Subcutaneous adipose tissue (tissue), 4 donors: ENCODE data around the gene GRAMD2B. TPM values are rescaled to one million over a fixed set of nuclear protein-coding genes. Genes with fewer than 3 reads are reported as not detected.

Experiments used
- total RNA-seq, 4 donors: library from RNA; depleted of rRNA; stranded (reverse); fragments of >200 nt; gene quantifications; one replicate each; pipeline ENCODE4 v1.1.0, GENCODE V29; 2016
- TF ChIP-seq, protein P1 (sequence below): fragments of 450-650 bp; IDR thresholded peaks from one replicate; pipeline ENCODE4 v1.5.1; 2016; ENCODE audit warnings: low read depth, mild to moderate bottlenecking, control low read depth, antibody characterized with exemption, moderate library complexity

The GRAMD2B gene
- total RNA-seq, 4 donors from 2014 or later, result 30.3 to 50.9 (median 32.7) TPM

DNA sequence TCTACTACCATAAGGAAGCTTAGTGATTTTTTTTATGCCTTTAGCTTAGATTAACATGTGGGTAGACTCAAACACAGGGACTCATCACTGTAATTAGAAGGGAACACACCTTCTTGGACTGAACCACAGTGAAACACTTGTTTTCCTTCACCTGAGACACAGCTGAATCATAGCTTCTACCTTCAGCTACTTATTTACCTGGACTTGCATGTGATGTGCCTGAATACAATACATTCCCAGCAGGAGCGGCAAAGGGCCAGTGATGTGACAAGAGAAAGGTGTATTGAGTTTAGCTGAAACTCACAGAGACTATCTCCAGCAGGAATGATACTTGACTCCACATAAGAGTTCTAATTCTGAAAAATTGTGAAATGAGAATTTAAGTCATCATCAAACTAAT, 37.8 kb downstream of the GRAMD2B start:
- TF ChIP-seq, protein P1, sequence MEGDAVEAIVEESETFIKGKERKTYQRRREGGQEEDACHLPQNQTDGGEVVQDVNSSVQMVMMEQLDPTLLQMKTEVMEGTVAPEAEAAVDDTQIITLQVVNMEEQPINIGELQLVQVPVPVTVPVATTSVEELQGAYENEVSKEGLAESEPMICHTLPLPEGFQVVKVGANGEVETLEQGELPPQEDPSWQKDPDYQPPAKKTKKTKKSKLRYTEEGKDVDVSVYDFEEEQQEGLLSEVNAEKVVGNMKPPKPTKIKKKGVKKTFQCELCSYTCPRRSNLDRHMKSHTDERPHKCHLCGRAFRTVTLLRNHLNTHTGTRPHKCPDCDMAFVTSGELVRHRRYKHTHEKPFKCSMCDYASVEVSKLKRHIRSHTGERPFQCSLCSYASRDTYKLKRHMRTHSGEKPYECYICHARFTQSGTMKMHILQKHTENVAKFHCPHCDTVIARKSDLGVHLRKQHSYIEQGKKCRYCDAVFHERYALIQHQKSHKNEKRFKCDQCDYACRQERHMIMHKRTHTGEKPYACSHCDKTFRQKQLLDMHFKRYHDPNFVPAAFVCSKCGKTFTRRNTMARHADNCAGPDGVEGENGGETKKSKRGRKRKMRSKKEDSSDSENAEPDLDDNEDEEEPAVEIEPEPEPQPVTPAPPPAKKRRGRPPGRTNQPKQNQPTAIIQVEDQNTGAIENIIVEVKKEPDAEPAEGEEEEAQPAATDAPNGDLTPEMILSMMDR, result no peak

DNA sequence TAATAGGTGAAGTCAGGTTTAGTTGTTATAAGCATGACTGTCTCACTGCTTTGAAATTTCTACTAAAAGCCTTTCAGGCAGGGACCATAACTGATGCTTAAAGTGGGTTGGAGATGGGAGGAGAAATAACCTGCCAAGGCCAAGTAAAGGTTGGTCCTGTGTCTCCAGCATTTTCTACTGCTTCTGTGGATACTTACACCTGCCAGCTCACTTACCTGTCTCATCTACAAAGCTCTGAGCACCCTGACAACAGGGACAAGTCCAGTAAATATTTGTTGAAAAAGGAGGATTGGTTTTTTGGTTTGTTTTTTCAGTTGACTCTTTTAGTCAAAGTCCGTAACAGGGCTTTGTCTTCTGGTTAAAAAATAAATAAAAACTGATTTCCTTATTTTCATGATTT, 38.6 kb downstream of the GRAMD2B start:
- TF ChIP-seq, protein P1, result no peak

DNA sequence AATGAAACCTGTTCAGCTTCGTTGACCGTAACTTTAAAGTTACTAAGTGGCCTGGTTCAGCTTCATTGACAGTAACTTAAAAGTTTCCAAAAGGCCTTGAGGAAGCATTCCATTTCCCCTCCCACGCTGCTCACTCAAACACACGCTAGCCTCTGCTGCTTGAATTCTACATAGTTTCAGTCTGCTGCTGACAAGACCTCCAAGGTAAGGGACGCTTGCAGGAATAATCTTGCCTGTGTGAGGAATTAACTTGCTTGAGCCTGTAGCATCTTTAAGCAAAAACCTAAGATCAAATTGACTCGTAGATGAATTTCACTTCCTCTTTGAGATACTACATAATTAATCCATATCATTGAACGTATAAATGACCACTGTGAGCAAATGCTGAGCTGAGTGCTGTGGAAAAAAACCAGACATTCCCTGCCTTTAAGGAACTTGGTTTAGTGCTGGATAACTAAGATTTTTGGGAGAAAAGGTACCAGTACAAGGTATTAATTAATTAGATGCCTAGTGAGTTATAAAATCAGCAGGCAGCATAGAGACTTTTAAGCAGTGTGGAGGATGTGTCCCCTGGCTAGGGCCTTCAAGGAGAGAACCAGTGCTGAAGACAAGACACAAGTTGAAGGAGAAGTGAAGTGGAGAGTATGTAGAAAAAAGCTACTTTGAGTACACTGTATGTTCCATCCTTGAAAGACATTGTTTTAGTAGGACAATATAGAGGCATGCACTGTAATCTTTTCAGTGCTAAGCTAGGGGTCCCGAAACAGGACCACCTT, 39.2 kb downstream of the GRAMD2B start:
- TF ChIP-seq, protein P1, result no peak

DNA sequence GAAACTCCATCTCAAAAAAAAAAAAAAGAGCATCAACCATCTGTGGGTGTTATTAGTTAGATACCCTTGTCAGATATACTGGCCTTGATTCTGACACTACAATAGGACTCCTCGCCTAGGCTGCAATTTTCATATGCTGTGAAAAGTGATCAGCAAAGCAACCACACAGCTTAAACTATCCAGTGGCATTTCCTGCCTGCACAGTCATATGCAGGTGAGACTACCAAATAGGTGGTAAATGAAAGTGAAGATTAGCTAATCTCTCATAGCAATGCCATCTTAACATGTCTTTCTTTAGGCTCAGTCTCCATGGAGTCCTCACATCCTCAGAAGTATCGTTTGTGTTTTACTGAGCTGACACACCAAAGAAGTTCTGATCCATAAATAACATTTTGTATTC, 40.8 kb downstream of the GRAMD2B start:
- TF ChIP-seq, protein P1, result no peak

DNA sequence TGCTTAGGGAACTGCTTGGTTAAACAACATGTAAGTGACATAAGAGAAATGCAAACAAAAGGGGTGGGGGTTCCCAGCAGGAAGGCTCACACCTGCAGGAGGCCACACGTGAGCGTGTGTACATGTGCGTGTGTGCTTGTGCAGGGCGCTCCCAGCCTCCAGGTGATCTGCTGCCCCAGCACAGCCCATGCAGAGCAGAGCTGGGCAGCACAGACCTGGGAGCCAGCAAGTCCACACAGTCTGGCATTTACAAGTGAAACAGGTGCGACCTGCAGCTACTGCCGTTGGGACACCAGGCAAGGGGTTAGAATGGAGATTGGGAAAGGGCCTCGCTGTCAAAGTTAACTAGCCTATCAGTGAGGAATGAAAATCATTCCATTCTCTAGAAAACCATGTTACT, 41.8 kb downstream of the GRAMD2B start:
- TF ChIP-seq, protein P1, result no peak

DNA sequence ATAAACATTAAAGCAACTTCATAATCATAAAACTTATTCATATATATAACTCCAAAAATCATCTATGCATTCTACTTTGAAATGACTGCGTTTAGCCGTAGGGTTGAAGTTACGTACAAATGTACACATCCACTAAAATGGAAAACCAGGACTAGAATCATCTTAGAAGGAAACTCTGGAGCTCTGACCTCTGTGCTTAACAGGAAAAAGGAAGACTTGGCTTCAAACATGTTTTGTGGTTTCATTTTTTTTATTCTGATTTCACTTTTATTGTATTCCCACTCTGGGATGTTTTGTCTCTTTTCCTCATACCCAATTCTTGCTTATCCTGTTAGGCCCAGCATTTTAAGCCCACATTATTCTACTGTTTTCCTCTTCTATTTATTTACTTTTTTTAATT, 44.9 kb downstream of the GRAMD2B start:
- TF ChIP-seq, protein P1, result no peak

DNA sequence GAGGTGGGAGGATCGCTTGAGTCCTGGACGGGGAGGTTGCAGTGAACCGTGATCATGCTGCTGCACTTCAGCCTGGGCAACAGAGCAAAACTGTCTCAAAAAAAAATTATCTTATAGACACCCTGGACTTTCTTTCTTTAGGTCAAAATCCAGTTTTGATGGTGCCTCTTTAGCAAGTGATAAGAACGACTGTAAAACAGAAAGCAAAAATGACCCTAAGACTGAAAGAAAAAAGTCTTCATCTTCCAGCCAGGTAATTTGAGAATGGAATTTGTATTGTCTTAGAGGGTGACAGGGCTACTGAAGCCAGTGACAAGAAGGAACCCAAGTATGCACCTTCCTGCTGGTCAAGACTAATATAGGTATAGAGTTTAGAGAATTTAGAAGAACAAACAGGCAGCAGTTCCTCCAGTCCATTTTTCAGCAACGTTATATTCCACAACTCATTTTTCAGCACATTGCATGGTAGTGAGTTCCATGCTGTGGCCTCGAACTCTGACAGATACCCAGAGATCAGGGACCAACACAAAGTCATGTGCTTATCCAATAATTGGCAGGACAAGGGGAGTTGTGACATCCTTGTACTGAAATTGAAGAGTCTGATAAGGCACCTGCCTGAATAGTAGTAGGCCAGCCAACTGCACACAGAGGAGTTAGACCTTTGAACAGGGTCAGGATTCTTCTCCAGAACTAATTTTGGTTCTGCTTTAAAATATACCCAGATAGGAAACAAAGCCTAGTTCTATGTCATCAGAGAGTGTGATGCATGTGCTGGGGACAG, 46.5 kb downstream of the GRAMD2B start:
- TF ChIP-seq, protein P1, result no peak
